Heart left ventricle (tissue), 13 donors: ENCODE results near the gene CACYBP.

Experiments
- POLR2A ChIP-seq, 2 donors: fragments of 450-650 bp; IDR thresholded peaks; one replicate each; pipeline ENCODE4 v1.6.1; 2017; ENCODE audit warnings: antibody characterized with exemption in 2 of 2, mild to moderate bottlenecking in 2 of 2, moderate library complexity in 2 of 2
- TF ChIP-seq, protein P1 (sequence below), 12 donors: fragments of 200-600 bp; sonication (generic) in 4 of 12; IDR thresholded peaks; one replicate each; pipeline versions ENCODE4 v1.5.0 to v1.8.0; 2018 to 2022; ENCODE audit warnings: antibody characterized with exemption in 12 of 12, mild to moderate bottlenecking in 5 of 12
- donor health status: ischemic (EF 13 %, LVEDD 7.1; RV severe dilation, severe dysfunction).
- donor health status: DM: no; HTN: yes; CAD: no.
- donor health status: DM: no; HTN: no; CAD: no.
- donor health status: ischemic (EF 25% LVEDD 6.9; RV normal size, moderate dysfunction).
- donor health status: ischemic (EF 25% LVEDD 5.7; RV mildly dilated, moderate dysfunction).
- donor health status: ischemic (EF 35%, LVEDD 5.7; RV mildly dilated, moderate dysfunction).
- donor health status: nonischemic (EF 11% LVEDD 7.7; RV severe dilation, severe dysfunction).
- donor health status: DM: yes; HTN: yes; CAD: no.
- donor health status: PGD.
- donor health status: ischemic (EF 29% LVEDD 5.4; RV normal size, mild dysfunction).
- donor health status: nonischemic (EF 23%, LVEDD 6.1; RV moderate dilation, normal function).

DNA sequence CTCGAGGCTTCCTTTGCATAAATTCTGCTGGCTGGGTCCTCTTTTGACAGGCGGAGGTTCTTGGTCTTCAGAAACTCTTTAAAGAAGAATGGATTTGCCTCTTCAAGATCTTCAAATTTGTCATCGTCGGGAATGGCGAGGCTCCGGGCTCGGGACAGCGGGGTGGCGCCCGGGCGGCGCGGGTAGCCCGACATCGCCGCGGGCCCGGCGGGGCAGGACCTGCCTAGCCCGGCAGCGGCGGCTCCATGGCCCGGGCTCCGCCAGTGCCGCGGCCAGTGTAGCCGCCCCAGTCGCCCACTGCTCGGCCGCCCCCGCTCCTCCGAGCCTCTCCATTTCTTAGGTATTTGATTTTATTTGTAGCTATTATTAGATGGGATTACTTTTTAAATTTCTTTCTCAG is 45.8 kb downstream of the CACYBP start:
- TF ChIP-seq, protein P1, sequence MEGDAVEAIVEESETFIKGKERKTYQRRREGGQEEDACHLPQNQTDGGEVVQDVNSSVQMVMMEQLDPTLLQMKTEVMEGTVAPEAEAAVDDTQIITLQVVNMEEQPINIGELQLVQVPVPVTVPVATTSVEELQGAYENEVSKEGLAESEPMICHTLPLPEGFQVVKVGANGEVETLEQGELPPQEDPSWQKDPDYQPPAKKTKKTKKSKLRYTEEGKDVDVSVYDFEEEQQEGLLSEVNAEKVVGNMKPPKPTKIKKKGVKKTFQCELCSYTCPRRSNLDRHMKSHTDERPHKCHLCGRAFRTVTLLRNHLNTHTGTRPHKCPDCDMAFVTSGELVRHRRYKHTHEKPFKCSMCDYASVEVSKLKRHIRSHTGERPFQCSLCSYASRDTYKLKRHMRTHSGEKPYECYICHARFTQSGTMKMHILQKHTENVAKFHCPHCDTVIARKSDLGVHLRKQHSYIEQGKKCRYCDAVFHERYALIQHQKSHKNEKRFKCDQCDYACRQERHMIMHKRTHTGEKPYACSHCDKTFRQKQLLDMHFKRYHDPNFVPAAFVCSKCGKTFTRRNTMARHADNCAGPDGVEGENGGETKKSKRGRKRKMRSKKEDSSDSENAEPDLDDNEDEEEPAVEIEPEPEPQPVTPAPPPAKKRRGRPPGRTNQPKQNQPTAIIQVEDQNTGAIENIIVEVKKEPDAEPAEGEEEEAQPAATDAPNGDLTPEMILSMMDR (IDR thresholded peaks at IDR 0.05): no peak
- no peak for TF ChIP-seq POLR2A (IDR thresholded peaks at IDR 0.05)
